Aortic smooth muscle cell (primary cell): ENCODE measurements around the gene EEF1AKMT2. TPM values are rescaled to one million over a fixed set of nuclear protein-coding genes. Genes with fewer than 3 reads are reported as not detected.

ENCODE experiments used
- total RNA-seq: library from RNA; depleted of rRNA; stranded (reverse); fragments of >200 nt; gene quantifications from 2 replicates; pipeline ENCODE4 v1.2.3, GENCODE V29; 2014

Gene EEF1AKMT2
- 26.8 and 29.3 TPM in 2 replicates for total RNA-seq

DNA sequence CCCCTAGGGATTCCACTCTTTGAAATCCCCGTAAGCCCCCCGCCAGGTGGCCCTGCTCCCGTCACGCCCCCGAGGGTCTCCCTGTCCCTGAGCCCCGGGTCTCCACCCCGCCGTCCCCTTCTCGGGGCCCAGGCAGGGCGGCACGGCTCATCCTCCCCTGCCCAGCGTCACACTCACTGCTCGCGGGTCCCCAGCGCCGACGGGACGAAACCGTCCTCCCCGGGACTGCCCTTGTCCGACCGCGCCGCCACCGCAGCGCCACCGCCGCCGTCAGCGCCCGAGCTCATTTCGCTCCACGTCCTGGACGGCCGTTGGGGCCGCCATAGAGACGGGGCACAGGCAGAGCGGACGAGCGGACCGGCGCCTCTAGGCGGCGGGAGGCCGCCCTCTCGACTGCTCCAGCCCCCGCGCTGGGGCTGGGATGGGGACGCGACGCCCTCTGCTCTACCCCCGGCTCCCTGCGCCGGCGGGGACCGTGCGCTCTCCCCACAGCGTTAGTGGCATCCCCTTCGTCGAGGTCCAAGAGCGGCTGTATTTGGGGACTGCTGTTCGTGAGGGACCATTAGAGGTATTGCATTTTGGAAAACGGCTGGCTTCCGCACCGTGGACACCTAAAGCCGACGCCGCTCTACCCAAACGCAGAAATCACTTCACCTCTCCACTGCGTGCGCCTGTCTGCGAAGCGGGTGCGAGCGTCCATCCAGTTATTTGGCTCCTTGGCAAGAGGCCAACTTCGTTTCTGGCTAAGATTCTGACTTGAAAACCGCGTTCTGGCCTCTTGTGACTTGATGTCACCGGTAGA lies at the start of gene EEF1AKMT2:
Gene EEF1AKMT2 (minus strand): TSS at position 341 of the 802 bp plus-strand sequence. CDS start 54 bp downstream, at position 287.

DNA sequence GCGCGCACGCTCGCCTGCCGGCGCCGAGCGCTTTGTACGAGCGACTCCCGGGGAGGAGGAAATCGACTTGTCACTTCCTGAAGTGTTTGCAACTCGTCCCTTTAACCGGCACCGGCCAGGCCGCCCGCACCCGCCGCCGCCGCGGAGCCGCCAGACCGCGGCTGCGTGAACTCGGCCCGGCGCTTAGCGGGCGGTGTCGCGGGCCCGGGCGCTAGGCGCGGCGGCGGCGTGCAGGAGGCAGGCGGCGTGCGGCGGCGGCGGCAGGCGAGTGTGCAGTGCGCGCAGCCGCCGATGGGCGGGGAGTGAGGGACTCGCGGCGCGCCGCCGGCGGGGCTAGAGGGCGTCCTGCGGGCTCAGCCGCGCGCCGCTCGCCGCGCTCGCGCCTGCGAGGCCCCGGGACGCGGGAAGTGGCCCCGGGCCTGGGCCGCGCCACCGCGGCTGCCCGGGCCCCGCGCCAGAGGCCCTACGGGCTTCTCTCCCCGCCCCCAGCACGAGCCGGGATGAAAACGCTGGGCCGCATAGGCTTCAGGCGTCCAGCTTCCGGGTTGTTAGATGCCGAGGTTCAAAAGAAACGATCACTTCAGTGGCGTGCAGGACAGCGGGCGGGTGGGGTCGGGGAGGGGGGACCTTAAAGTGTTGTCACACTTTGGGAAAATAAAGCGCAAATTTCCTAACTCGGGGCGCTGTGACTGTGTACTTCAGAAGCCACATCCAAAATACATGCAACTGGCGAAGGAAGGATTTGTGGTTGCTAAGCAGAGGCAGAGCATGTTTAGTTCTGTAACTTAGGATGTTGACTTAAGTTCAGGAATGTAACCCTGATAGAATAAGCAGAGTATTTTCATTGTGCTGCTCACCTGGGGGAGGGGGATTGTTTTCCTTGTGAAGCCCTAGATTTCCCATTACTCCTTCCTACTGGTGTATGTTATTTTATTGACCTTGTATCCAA lies 47.3 kb downstream of the EEF1AKMT2 start, which contains the start of gene FAM53B:
Gene FAM53B (minus strand): TSS at position 277 of the 949 bp plus-strand sequence. CDS start 37,665 bp downstream, outside the sequence.

Other genes starting within 250 kb of the EEF1AKMT2 start
- gene FAM53B, start 47.5 kb downstream of the EEF1AKMT2 start, total RNA-seq, result 8.3 and 9.7 TPM in 2 replicates
- 11.1 and 11.8 TPM in 2 replicates for gene ABRAXAS2, start 9.9 kb upstream of the EEF1AKMT2 start, total RNA-seq
- gene ZRANB1, start 150.2 kb upstream of the EEF1AKMT2 start, total RNA-seq, result 25.5 and 29.0 TPM in 2 replicates